ENCODE measurements around the gene SRGAP2. TPM values are rescaled to one million over a fixed set of nuclear protein-coding genes. Genes with fewer than 3 reads are reported as not detected.
"Not testable (repeated sequence)": the region's sequence is repeated elsewhere in the genome, so short reads cannot be mapped to it uniquely, and the experiment has no call there.

Gene SRGAP2
- total RNA-seq = 10 to 100 TPM; 10.5 to 91.8 (median 42.6) TPM

DNA sequence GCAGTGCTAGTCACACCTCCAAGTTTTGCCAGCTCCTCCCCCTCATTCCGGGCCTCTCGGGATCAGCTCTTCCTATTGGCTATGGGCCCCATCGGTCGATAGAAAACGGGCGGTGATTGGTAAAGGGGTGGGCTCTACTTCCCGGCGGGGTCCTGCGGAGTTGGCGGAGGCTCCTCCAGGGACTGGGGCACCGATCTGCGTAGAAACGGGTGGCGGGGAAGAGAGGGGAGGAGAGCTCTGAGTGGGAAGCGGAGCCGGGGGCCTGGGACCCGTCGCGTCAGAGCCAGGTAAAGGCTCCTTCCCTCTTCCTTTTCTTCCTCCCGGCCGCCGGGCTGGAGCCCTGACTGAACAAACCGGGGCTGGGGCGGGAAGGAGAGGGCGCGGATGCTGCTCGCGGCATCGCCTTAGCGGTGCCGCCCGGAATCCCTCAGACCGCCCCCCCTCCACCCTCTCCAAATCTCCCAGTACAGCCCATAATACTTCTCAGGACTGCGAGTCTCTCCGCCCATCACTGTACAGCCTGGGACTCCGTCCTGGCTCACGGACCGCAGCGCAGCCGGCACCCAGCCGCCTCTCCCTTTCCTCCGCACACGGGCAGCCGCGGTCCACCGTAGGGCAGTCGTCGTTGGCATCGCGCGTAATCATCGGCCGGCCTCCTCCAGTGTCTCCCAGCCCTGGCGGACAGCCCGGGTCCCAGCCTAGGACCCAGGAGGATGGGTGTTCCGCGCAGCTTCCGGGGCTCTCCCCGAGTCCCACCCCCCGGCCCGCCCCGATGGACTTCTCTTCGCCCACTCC is at the start of gene SRGAP2:
SRGAP2 (plus strand) TSS at position 178 of the 795 bp plus-strand sequence. CDS start 2,430 bp downstream, outside the sequence.
- peak; percentile 76 to 78 for DNase-seq

DNA sequence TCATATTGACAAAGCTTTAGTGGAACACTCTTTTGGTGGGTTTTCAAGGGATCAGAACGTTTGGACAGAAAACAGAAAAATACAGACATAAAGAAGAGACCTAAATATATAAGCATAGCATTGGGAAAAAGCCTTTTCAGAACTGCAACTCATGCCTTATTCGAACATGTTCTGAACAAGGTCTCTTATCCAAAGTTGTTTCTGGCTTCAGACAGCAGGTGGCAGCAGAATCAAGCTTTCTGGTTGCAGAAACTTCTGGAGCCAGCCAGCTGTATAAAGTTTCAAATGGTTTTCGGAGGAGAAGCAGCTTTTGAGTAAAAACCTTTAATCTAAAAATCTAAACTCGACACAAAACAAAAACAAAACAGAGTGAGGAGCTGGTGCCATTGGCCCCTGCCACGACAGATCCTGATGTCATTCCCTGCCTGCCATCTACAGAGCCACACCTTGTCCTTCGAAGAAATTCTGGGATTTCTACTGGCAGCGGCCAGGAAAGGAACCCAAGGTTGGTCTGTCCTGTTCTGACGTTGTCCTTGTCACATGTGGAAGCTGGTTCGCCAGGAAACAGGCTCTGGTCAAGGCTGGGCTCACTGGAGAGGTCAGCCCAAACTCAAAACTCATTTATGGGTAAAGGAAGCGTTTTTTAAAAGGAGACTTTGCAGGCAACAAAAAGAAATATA is 35.9 kb upstream of the SRGAP2 start:
- DNase-seq; H3K4me1 ChIP-seq; H3K4me3 ChIP-seq; H3K27me3 ChIP-seq; H3K27ac ChIP-seq; H3K9me3 ChIP-seq; H3K36me3 ChIP-seq; intact Hi-C loops (cut with DNase I; ENCODE audit: low total_unique reads): not testable (repeated sequence)
- TF ChIP-seq, protein P1, sequence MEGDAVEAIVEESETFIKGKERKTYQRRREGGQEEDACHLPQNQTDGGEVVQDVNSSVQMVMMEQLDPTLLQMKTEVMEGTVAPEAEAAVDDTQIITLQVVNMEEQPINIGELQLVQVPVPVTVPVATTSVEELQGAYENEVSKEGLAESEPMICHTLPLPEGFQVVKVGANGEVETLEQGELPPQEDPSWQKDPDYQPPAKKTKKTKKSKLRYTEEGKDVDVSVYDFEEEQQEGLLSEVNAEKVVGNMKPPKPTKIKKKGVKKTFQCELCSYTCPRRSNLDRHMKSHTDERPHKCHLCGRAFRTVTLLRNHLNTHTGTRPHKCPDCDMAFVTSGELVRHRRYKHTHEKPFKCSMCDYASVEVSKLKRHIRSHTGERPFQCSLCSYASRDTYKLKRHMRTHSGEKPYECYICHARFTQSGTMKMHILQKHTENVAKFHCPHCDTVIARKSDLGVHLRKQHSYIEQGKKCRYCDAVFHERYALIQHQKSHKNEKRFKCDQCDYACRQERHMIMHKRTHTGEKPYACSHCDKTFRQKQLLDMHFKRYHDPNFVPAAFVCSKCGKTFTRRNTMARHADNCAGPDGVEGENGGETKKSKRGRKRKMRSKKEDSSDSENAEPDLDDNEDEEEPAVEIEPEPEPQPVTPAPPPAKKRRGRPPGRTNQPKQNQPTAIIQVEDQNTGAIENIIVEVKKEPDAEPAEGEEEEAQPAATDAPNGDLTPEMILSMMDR (IDR thresholded peaks at IDR 0.05) = peak in 1 of 4 experiments; percentile 27

More for the DNA sequence above, at the start of gene SRGAP2:
- H3K4me1 ChIP-seq; H3K36me3 ChIP-seq; intact Hi-C loops (cut with DNase I; ENCODE audit: low total_unique reads); H3K9me3 ChIP-seq; H3K27me3 ChIP-seq: not testable (repeated sequence)
- peak within 1 kb of the TSS; percentile 56 to 71 for H3K4me3 ChIP-seq
- H3K27ac ChIP-seq = peak within 1 kb of the TSS; percentile 83 to 93

DNA sequence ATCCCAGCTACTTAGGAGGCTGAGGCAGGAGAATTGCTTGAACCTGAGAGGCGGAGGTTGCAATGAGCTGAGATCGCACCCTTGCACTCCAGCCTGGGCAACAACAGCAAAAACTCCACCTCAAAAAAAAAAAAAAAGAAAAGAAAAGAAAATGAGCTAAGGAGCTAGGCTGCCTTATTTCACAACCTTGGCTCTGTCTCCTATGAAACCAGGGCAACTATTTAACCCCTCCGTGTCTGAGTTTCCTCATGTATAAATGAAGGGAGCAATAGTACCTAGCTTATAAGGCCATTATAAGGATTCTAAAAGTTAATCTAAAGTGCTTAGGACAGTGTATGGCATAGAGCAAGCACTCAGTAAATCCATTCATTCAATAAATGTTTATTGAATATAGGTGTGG is 33.5 kb upstream of the SRGAP2 start:
- H3K4me1 ChIP-seq; intact Hi-C loops (cut with DNase I; ENCODE audit: low total_unique reads); DNase-seq: not testable (repeated sequence)

DNA sequence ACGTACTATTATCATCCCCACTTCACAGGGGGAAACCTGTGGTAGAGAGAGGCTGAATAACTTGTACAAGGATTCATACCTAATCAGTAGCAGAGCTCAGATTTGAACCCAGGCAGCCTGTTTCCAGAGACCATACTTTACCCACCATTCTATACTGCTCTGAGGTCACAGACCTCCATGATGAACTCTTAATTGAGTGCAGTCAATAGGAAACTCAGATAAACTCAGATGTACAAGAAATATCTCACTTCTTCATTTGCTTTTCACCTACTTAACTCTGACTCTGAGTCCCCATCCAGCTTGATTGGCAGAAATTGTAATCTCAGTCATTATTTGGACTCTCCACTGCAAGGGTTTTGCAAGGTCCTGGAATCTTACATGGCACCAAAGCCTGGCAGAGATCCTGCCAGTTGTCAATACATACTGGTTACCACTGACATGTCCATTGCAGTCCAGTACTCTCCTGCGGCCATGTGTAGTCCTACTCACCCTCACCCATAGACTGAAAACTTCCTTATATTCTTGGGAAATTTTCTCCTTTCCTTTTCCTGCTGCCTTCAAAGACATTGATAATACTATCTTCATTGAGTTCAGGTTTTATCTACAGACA is 30.1 kb upstream of the SRGAP2 start:
- H3K9me3 ChIP-seq; intact Hi-C loops (cut with DNase I; ENCODE audit: low total_unique reads); H3K27me3 ChIP-seq; H3K4me1 ChIP-seq; DNase-seq; H3K27ac ChIP-seq; H3K4me3 ChIP-seq; H3K36me3 ChIP-seq: not testable (repeated sequence)

More for the DNA sequence above, 33.5 kb upstream of the SRGAP2 start:
- not testable (repeated sequence) for H3K9me3 ChIP-seq, H3K36me3 ChIP-seq, H3K27ac ChIP-seq, H3K4me3 ChIP-seq, H3K27me3 ChIP-seq

DNA sequence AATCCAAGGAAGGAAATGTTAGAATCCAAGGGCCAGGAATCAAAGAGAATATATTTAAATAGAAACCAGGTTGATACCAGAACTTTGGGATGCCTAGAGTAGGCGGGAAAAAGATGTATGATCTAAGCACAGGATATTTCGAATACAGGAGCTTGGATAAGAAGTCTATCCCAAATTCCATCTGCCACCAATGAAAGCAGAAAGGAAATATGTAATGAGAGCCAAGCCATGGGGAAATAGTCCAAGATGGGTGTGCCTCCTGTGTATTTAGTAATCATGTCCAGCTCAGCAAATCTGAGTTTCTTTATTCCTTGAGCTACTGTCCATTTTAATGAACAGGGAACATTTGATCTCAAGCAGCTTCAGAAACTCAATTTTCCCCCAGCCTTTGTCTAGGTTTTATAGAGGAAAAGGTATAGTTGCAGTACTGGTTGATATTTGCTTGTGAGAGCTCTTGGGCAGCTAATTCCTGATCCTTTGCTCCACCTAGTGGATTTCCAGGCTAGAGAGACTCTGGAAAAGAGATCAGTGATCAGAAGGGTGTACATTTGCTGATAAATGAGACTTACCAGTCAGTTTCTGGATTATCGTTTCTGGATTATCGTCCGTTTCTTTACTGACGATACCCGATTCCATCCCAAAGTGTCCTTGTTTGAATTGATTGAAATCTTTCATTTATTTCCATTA is 29.0 kb upstream of the SRGAP2 start:
- intact Hi-C loops (cut with DNase I; ENCODE audit: low total_unique reads); H3K9me3 ChIP-seq; H3K36me3 ChIP-seq; H3K27me3 ChIP-seq; H3K4me3 ChIP-seq; H3K4me1 ChIP-seq; H3K27ac ChIP-seq; DNase-seq: not testable (repeated sequence)
- TF ChIP-seq, protein P1 (IDR thresholded peaks at IDR 0.05) = peak in 1 of 4 experiments; percentile 3

DNA sequence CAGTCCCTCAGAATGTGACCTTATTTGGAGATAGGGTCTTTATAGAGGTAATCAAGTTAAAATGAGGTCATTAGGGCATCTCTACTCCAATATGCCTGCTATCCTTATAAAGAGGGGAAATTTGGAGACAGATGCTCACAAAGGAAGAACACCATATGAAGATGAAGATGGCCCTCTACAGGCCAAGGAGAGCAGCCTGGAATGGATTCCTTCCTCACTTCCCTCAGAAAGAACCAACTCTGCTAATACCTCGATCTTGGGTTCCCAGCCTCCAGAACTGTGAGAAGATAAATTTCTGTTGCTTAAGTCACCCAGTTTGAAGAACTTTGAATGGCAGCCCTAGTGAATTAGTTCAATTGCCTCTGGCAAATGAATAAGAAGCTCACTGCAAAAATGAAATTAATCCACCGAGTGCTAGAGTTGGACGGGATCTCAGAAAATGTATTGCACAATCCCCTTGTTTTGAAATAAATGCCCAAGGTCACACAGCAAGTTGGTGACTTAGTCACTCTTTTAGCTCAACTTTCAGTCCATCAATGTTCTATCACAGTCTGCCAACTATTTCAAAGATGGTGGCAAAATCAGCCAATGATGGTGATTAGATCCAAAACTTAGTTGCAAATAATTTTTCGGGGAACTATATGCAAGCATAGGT is 27.8 kb upstream of the SRGAP2 start:
- H3K4me1 ChIP-seq; H3K4me3 ChIP-seq; H3K27me3 ChIP-seq; H3K27ac ChIP-seq; H3K36me3 ChIP-seq; intact Hi-C loops (cut with DNase I; ENCODE audit: low total_unique reads); H3K9me3 ChIP-seq; DNase-seq: not testable (repeated sequence)

DNA sequence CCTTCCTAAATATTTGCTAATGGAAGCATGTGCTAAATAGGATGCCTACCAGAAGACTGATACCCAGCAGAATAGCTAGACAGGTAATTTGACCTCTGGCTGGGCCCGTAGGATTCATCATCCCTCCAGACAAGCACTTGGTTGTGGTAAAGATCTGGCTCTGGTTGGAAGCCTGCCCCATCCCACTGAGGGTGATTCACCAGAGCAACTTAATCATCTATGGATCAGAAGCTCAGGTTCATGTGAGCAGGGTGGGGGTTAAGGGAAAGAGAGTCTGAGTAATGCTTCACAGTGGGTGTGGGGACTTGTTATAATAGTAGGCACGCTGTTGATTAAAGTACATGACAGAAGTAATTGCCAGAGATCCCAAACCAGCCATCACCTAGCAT is 27.2 kb upstream of the SRGAP2 start:
- H3K27ac ChIP-seq; H3K9me3 ChIP-seq; H3K36me3 ChIP-seq; H3K4me1 ChIP-seq; intact Hi-C loops (cut with DNase I; ENCODE audit: low total_unique reads); H3K4me3 ChIP-seq; H3K27me3 ChIP-seq; DNase-seq: not testable (repeated sequence)

DNA sequence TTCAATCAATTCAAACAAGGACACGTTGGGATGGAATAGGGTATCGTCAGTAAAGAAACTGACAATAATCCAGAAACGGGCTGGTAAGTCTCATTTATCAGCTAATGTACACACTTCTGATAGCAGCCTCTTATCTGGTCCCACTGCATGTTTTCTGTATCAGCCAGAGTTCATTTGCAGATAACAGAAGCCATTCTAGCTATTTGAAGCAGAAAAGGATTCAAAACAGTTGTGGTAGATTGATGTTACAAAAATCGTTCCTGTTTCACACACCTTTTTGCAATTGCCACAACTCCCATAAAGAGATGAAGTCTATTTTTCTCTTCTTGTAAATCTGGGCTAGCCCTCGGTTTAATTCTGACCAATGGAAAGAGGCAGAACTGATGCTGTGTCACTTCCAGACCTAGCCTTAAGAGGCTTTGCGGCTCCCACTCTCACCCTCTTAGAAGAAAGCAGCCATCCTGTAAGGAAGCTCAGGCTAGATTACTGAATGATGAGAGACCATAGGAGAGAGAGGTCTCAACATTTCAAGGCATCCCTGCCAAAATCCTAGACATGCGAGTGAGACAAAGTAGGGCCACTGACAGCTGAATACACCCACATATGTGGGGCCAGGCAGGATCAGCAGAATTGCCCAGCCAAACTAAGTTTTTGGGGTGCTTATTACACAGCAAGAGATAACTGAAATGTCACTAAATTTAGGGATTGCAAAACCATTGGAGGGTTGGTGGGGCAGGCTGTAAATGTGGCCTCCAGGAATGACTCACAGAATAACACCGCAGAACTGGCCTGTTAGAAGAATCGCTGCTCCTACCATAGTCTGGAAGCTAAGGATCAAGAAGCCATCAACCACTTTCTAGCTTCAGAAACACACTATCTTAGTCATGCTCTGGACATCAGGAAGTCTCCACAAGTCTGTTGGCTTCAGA is 25.0 kb upstream of the SRGAP2 start:
- H3K9me3 ChIP-seq; DNase-seq; H3K27ac ChIP-seq; H3K4me1 ChIP-seq; H3K4me3 ChIP-seq; H3K36me3 ChIP-seq; H3K27me3 ChIP-seq; intact Hi-C loops (cut with DNase I; ENCODE audit: low total_unique reads): not testable (repeated sequence)

DNA sequence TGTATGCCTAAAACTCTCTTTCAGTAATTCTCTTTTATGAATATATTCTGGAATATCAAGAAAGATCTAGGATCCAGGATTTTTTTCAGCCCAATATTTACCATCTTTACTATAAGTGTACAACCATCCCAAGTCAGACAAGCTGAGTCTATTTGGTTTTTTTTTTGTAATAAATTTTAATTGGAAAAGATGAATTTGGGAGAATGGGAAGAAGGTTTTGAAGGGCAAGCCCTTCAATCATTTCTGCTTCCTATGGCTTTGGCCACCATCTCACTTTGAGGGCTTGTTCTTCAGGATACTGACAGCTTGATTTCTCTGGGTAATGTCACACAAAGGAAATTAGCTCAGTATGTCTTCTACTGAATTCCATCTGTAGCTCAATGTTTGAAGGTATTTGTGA is 23.7 kb upstream of the SRGAP2 start:
- H3K9me3 ChIP-seq; H3K4me3 ChIP-seq; H3K27ac ChIP-seq; intact Hi-C loops (cut with DNase I; ENCODE audit: low total_unique reads); H3K4me1 ChIP-seq; H3K27me3 ChIP-seq; DNase-seq; H3K36me3 ChIP-seq: not testable (repeated sequence)
